Ovary (tissue), 9 donors: ENCODE measurements around the gene PAFAH1B1. TPM values are rescaled to one million over a fixed set of nuclear protein-coding genes. Genes with fewer than 3 reads are reported as not detected.

Experiments
- DNase-seq, 5 donors: peaks; one replicate each; pipeline ENCODE4 v3.0.0-alpha.2; 2019 to 2020
- H3K27ac ChIP-seq, 2 donors: fragments of 200-600 bp; one replicate each; pipeline versions ENCODE4 v1.5.1 to v1.8.0; 2019 to 2022
- H3K27me3 ChIP-seq: fragments of 200-600 bp; one replicate; pipeline ENCODE4 v1.8.0; 2022
- H3K36me3 ChIP-seq: fragments of 200-600 bp; sonication (generic); one replicate; pipeline ENCODE4 v1.5.1; 2019
- H3K4me1 ChIP-seq: one replicate; pipeline ENCODE4 v1.8.1; 2013; ENCODE audit warnings: mild to moderate bottlenecking, moderate library complexity; ENCODE audit not compliant: insufficient read depth
- H3K4me3 ChIP-seq: fragments of 200-600 bp; sonication (generic); one replicate; pipeline ENCODE4 v1.5.1; 2017
- H3K9me3 ChIP-seq, 2 donors: fragments of 200-600 bp in 1 of 2; sonication (generic) in 1 of 2; one replicate each; pipeline versions ENCODE4 v1.5.1 to v1.8.1; 2013 to 2019; ENCODE audit warnings: mild to moderate bottlenecking in 1 of 2, moderate library complexity in 1 of 2
- EP300 ChIP-seq: sonication (generic); formaldehyde crosslinking; IDR thresholded peaks from one replicate; pipeline ENCODE4 v1.6.1; 2017; ENCODE audit warnings: antibody characterized with exemption
- POLR2A ChIP-seq: fragments of 450-650 bp; IDR thresholded peaks from one replicate; pipeline ENCODE4 v1.6.1; 2017; ENCODE audit warnings: antibody characterized with exemption, mild to moderate bottlenecking, moderate library complexity
- WGBS, 3 donors: extraction: QIAGEN DNeasy Blood & Tissue Kit in 1 of 3; methylation state at CpG; one replicate each; pipeline versions ENCODE4 v1.1.5 to v1.1.7; 2013 to 2017; 5-methylcytosine and 5-hydroxymethylcytosine counted together
- intact Hi-C, 4 donors: fragments of 100-400 bp; cut with DNase I; formaldehyde crosslinking; loops; one replicate each; pipeline versions ENCODE4 v1.11.0 to v1.15.1; 2022 to 2023
- polyA plus RNA-seq, 2 donors: library from polyadenylated mRNA; stranded (reverse); fragments of 200-250 nt in 1 of 2; fragments of 350-450 nt in 1 of 2; fragmentation: Illumina TruSeq in 1 of 2; extraction: RNeasy Lipid Tissue Mini Kit (QIAGEN cat#74804) in 1 of 2; gene quantifications; one replicate each; pipeline ENCODE4 v1.2.3, GENCODE V29; 2013 to 2014
- total RNA-seq, 7 donors: library from RNA; depleted of rRNA in 2 of 7; stranded (reverse); fragments of >200 nt in 2 of 7; fragmentation: NEBNext Ultra II Directional in 3 of 7; extraction: Animal tissue kit (Norgen Biotek cat#: 25700) in 3 of 7; gene quantifications; one replicate each; pipeline versions ENCODE4 v1.1.0 to v1.2.4, GENCODE V29; 2016 to 2023
- TF ChIP-seq, protein P1 (sequence below), 3 donors: fragments of 450-650 bp in 2 of 3; fragments of 200-600 bp in 1 of 3; IDR thresholded peaks; one replicate each; pipeline versions ENCODE4 v1.5.1 to v1.8.0; 2016 to 2022; ENCODE audit warnings: antibody characterized with exemption in 3 of 3, mild to moderate bottlenecking in 1 of 3
- donor health status: DM: no; HTN: no; CAD: no; lungs with moderate emphysema.
- donor health status: DM: no; HTN: no; CAD: no.
- donor health status: Bipolar disorder and iron deficiency.
- donor health status: DM: yes; HTN: yes; CAD: no.
- donor health status: DM: no; HTN: no; CAD: no.
- donor health status: DM: yes; HTN: yes; CAD: no.

The PAFAH1B1 gene
- total and polyA plus RNA-seq, 9 donors, result 36.5 to 125 (median 99.0) TPM

DNA sequence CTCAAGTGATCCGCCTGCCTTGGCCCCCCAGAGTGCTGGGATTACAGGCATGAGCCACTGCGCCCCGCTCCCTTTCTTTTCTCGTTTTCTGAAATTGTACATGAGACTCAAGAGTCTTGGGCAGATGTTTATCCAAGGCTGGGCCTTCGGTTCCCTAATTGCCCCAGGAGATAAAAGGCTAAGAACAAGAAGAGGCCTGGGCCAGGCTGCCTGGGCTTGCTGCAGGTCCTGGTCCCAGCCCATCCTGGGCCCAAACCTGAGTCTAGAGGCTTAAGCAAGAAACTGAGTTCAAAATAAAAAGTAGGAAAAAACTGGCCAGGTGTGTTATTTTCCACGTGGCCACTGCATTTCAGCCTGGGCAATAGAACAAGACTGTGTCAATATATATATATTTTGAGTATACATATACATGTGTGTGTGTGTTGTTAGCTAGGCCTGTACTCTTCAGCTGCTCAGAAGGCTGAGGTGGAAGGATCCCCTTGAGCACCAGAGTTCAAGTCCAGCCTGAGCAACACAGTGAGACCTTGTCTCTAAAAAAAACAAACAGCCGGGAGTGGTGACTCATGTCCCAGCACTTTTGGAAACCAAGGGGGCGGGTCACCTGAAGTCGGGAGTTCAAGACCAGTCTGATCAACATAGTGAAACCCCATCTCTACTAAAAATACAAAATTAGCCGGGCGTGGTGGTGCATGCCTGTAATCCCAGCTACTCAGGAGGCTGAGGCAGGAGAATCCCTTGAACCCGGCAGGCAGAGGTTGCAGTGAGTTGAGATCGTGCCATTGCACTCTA is 124.9 kb downstream of the PAFAH1B1 start:
- H3K9me3 ChIP-seq, result no peaks in the 10 kb centered on the region
- no peaks in the 10 kb centered on the region for H3K27me3 ChIP-seq
- H3K4me1 ChIP-seq, result no peaks in the 10 kb centered on the region
- no peak for DNase-seq
- no peak overlapping the region for H3K4me3 ChIP-seq
- no peaks in the 10 kb centered on the region for H3K36me3 ChIP-seq
- H3K27ac ChIP-seq, result no peak overlapping the region
- intact Hi-C loops, result no loop called here
- no peak for TF ChIP-seq EP300
- no peak for TF ChIP-seq POLR2A
- TF ChIP-seq, protein P1, sequence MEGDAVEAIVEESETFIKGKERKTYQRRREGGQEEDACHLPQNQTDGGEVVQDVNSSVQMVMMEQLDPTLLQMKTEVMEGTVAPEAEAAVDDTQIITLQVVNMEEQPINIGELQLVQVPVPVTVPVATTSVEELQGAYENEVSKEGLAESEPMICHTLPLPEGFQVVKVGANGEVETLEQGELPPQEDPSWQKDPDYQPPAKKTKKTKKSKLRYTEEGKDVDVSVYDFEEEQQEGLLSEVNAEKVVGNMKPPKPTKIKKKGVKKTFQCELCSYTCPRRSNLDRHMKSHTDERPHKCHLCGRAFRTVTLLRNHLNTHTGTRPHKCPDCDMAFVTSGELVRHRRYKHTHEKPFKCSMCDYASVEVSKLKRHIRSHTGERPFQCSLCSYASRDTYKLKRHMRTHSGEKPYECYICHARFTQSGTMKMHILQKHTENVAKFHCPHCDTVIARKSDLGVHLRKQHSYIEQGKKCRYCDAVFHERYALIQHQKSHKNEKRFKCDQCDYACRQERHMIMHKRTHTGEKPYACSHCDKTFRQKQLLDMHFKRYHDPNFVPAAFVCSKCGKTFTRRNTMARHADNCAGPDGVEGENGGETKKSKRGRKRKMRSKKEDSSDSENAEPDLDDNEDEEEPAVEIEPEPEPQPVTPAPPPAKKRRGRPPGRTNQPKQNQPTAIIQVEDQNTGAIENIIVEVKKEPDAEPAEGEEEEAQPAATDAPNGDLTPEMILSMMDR (IDR thresholded peaks at IDR 0.05), result no peak
- 68 to 79% (median 74%) methylated on average over 13 of the region's 13 CpGs for WGBS, 3 donors

DNA sequence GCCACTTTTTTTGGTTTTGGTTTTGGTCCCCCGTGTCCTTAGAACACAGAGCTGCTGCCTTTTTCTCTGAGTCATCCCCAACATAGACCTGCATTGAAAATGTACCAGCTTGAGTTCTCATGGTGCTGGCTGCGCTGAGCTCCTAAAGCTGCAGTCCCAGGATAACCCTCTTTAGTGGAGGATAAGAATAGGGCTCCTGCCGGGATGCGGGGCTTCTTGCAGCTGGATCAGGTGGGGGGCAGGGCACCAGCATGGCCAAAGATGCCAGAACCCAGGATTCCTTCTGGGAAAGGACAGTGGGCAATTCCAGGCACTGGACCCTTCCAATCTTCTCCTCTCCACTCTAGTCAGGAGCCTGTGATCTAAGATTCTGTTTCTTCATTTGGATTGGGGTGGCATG is 126.4 kb downstream of the PAFAH1B1 start:
- H3K27me3 ChIP-seq, result no peaks in the 10 kb centered on the region
- no peak for DNase-seq
- TF ChIP-seq, protein P1 (IDR thresholded peaks at IDR 0.05), result no peak
- TF ChIP-seq POLR2A, result no peak
- H3K9me3 ChIP-seq, result no peaks in the 10 kb centered on the region
- no peak overlapping the region for H3K27ac ChIP-seq
- H3K4me1 ChIP-seq, result peaks cover 1% of the 10 kb centered on the region
- 62 to 72% (median 69%) methylated on average over 4 of the region's 4 CpGs for WGBS, 3 donors
- H3K36me3 ChIP-seq, result no peaks in the 10 kb centered on the region
- intact Hi-C loops, result no loop called here
- H3K4me3 ChIP-seq, result no peak overlapping the region

DNA sequence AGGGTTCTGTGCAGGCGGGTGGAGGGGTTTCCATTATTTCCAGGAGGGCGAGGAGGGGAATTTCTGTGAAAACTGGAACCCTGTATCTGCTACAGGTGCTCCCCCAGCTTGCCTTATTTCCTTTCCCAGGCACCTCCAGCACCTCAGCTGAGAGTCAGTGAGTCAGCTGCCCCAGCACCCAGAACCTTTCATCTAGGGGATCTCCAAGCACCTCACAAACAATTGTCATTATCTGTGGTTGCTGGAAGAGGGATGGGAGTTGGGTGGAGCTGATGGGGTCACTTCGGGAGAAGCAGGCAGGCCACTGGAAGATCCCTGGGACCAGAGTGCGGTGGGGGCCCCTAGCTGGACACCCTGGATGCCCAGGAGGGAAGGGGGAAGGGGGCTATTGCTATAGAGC is 128.1 kb downstream of the PAFAH1B1 start:
- H3K27ac ChIP-seq, result no peak overlapping the region
- 53 to 74% (median 56%) methylated on average over 4 of the region's 4 CpGs for WGBS, 3 donors
- H3K9me3 ChIP-seq, result no peaks in the 10 kb centered on the region
- H3K4me3 ChIP-seq, result no peak overlapping the region
- intact Hi-C loops, result no loop called here
- no peaks in the 10 kb centered on the region for H3K36me3 ChIP-seq
- DNase-seq, result no peak
- H3K4me1 ChIP-seq, result peaks cover 1% of the 10 kb centered on the region
- H3K27me3 ChIP-seq, result no peaks in the 10 kb centered on the region
- TF ChIP-seq POLR2A, result no peak
- TF ChIP-seq, protein P1 (IDR thresholded peaks at IDR 0.05), result no peak
- no peak for TF ChIP-seq EP300

DNA sequence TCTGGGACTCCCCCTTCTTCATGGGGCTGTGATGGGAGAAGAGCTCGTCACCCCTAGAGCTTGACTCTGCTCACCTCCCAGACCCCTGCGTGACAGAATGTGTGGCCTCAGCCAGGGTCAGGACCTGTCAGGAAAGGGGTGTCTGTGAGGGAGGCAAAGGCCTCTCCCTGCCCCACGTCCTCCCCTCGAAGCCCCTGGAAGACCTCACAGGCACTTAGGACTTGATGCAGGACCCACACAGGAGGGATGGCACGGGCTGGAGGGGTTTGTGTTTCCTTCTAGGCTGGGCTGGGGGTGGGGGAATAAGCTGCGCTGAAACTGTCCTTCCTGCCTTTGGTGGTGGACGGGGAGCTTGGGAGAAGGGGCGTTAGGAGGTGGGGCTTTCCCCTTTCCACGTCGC is 129.2 kb downstream of the PAFAH1B1 start:
- WGBS, 3 donors, result 32 to 43% (median 35%) methylated on average over 10 of the region's 10 CpGs
- Histone ChIP-seq H3K4me1 (peaks cover 1% of the 10 kb centered on the region), H3K27me3 (no peaks in the 10 kb centered on the region), H3K27ac (no peak overlapping the region), H3K36me3 (no peaks in the 10 kb centered on the region), H3K9me3 (no peaks in the 10 kb centered on the region), H3K4me3 (no peak overlapping the region)
- TF ChIP-seq, protein P1 (IDR thresholded peaks at IDR 0.05), result no peak
- TF ChIP-seq POLR2A (no peak), EP300 (no peak)
- DNase-seq, result no peak
- intact Hi-C loops, result no loop called here
